ENCODE results near the gene DPYD.

The DPYD gene

GRCh38 chr1:97603218-97603617 lies 317.6 kb downstream of the DPYD start:
- DNase-seq, result no peak

GRCh38 chr1:97599447-97599846 lies 321.4 kb downstream of the DPYD start:
- peak; percentile 14 for DNase-seq

GRCh38 chr1:97593192-97593591 lies 327.6 kb downstream of the DPYD start:
- no peak for DNase-seq

GRCh38 chr1:97588772-97589171 lies 332.1 kb downstream of the DPYD start:
- DNase-seq, result no peak

GRCh38 chr1:97581614-97582051 lies 339.2 kb downstream of the DPYD start:
- no peak for DNase-seq

GRCh38 chr1:97577613-97578012 lies 343.2 kb downstream of the DPYD start:
- no peak for DNase-seq

- DNase-seq, result no peak
Observed at GRCh38 chr1:97573553-97573952, 347.3 kb downstream of the DPYD start.

- no peak for DNase-seq
Observed at GRCh38 chr1:97572561-97572960, 348.3 kb downstream of the DPYD start.

GRCh38 chr1:97571760-97572159 lies 349.1 kb downstream of the DPYD start:
- DNase-seq, result no peak

GRCh38 chr1:97570691-97571090 lies 350.1 kb downstream of the DPYD start:
- DNase-seq, result no peak

- DNase-seq, result no peak
Observed at GRCh38 chr1:97567000-97567749, 353.7 kb downstream of the DPYD start.

GRCh38 chr1:97565886-97566285 lies 354.9 kb downstream of the DPYD start:
- no peak for DNase-seq

- DNase-seq, result no peak
Observed at GRCh38 chr1:97563926-97564325, 356.9 kb downstream of the DPYD start.

- no peak for DNase-seq
Observed at GRCh38 chr1:97562081-97562480, 358.8 kb downstream of the DPYD start.

- DNase-seq, result no peak
Observed at GRCh38 chr1:97560714-97561113, 360.1 kb downstream of the DPYD start.

GRCh38 chr1:97553971-97554370 lies 366.9 kb downstream of the DPYD start:
- no peak for DNase-seq

- no peak for DNase-seq
Observed at GRCh38 chr1:97551113-97551512, 369.7 kb downstream of the DPYD start.

GRCh38 chr1:97545446-97545845 lies 375.4 kb downstream of the DPYD start:
- DNase-seq, result no peak

GRCh38 chr1:97540346-97540888 lies 380.4 kb downstream of the DPYD start:
- no peak for DNase-seq

GRCh38 chr1:97538113-97538512 lies 382.7 kb downstream of the DPYD start:
- DNase-seq, result peak; percentile 3

- no peak for DNase-seq
Observed at GRCh38 chr1:97533358-97533757, 387.5 kb downstream of the DPYD start.

GRCh38 chr1:97529600-97529999 lies 391.2 kb downstream of the DPYD start:
- DNase-seq, result no peak

- DNase-seq, result no peak
Observed at GRCh38 chr1:97524211-97524610, 396.6 kb downstream of the DPYD start.

GRCh38 chr1:97516588-97516987 lies 404.2 kb downstream of the DPYD start:
- no peak for DNase-seq

- no peak for DNase-seq
Observed at GRCh38 chr1:97508653-97509218, 412.1 kb downstream of the DPYD start.

All from activated CD4-positive, alpha-beta T cell treated with anti-CD3 and anti-CD28 coated beads, Interleukin-2, Interleukin-6, amounts not matched to agents 100 ng/mL and 50 ng/mL, durations not matched to agents 16 hours and 8 hours (primary cell).